Kidney epithelial cell (primary cell): ENCODE results near the gene CORO2B. TPM values are rescaled to one million over a fixed set of nuclear protein-coding genes. Genes with fewer than 3 reads are reported as not detected.
A peak's percentile ranks its signal among the peaks of the same experiment; 100 is the strongest.

Source experiments
- DNase-seq: peaks from one replicate; pipeline ENCODE4 v3.0.0-alpha.2; 2010; ENCODE audit warnings: low read depth
- H3K27me3 ChIP-seq: 2 replicates; pipeline ENCODE4 v1.6.0; 2011; ENCODE audit warnings: low read length; ENCODE audit not compliant: control insufficient read depth, insufficient read depth
- H3K36me3 ChIP-seq: 2 replicates; pipeline ENCODE4 v1.5.1; 2011; ENCODE audit warnings: low read length; ENCODE audit not compliant: control insufficient read depth, insufficient read depth
- H3K4me3 ChIP-seq: 2 replicates; pipeline ENCODE4 v1.5.1; 2011; ENCODE audit warnings: low read depth, mild to moderate bottlenecking, control low read depth, low read length
- CTCF ChIP-seq: IDR thresholded peaks from 2 replicates; pipeline ENCODE4 v1.5.1; 2011; ENCODE audit warnings: mild to moderate bottlenecking, moderate library complexity, low read length, control low read depth, inconsistent platforms; ENCODE audit not compliant: insufficient read depth, poor library complexity, severe bottlenecking
- total RNA-seq: library from RNA; depleted of rRNA; stranded (reverse); fragments of >200 nt; gene quantifications from 2 replicates; pipeline ENCODE4 v1.2.3, GENCODE V29; 2015

The CORO2B gene
- total RNA-seq, 1 donor from 2014 or later: 19.8 TPM

DNA sequence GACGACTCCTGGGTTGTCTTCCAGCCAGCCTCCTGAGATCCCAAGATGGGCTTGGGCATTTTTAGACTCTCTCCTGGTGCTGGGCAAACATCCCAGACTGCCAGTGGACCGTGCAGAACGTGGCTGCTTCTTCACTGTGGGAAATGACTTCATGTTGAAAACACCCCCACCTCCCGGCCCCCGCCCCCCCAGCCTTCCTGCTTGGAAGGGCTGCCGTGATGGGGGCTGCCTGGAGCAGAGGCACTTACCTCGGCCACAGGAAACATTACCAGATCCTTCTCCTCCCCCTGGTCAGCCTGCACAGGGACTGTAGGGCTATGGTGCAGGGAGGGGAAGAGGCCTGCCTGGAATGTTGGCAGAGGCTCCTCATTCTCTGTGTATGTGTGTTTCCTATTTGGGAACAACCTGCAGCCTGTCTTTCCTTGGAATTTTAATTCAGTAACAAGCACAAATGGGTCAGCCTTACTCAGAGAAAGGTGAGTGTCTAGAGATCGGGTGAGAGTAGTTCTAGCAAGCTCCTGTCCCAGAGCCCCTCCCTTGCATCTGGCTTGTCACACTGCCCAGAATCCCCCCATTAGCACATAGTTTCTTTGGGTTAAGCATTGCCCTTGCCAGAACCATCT, 151.1 kb downstream of the CORO2B start:
- Histone ChIP-seq H3K27me3 (no peaks in the 10 kb centered on the region), H3K36me3 (no peaks in the 10 kb centered on the region), H3K4me3 (no peak overlapping the region)
- no peak for TF ChIP-seq CTCF
- DNase-seq: peak; percentile 26

DNA sequence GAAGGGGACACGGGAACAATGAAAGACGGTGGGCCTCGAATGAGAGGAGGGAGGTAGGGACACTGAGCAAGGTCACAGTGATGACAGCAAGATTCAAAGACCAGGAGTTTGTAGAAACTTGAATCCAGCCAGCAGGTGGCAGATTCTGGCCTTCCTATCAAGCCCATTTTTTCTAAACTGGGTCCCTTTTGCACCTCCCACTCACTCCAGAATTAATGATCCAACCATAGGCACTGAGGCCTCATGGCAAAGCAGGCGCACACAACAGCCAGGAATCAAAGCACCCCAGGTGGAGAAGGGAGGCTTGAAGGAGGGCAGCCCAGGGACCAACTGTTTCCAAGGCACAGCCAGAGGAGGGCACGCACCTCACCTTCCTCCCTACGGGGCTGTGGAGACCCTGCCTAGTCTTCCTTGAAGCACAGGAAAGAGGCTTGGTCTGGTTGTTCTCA, 151.7 kb downstream of the CORO2B start:
- peak; percentile 32 for DNase-seq
- TF ChIP-seq CTCF: peak; percentile 50
- Histone ChIP-seq H3K36me3 (no peaks in the 10 kb centered on the region), H3K27me3 (no peaks in the 10 kb centered on the region), H3K4me3 (no peak overlapping the region)

DNA sequence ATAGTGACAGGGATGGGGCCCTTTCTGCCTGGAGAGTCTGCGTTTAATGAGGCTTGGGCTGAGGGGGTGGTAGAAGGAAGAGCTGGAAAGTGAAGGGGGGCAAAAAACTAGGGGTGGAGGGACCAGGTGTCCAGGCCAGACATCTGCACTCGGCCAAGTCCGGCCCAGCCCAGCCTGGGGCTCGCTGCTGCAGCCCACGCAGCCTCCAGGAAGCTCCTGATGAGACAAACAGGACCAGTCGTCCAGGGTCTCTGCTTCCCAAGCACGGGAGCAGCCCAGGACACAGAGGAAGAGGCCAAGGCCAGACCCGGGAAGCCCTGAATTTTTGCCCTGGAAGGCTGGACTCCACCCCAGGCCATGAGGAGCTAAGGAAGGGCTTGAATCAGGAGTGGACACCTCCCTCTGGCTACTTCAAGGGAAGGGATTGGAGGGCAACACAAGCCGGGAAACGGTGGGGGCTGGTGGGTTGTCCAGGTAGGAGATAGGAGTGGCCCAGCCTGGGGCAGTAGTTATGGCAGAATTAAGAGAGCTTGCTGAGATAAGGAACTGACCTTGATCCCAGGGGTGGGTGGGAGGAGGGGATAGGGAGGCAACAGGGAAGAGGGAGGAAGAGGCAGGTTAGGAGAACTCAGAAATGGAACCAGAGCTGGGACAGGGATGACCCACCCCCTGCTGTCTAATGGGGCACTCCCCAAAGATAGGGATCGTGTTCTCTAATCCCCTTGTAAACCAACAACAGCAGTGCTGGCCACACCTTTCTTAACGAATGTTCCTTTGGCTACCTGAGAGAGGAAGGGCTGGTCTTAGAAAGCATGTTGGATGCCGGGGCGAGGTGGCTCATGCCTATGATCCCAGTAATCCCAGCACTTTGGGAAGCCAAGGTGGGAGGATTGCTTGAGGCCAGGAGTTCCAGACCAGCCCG, 152.4 kb downstream of the CORO2B start:
- Histone ChIP-seq H3K27me3 (no peaks in the 10 kb centered on the region), H3K4me3 (no peak overlapping the region), H3K36me3 (no peaks in the 10 kb centered on the region)
- TF ChIP-seq CTCF: no peak
- DNase-seq: no peak

GRCh38 chr15:68732451-68732850, 153.7 kb downstream of the CORO2B start:
- no peak for DNase-seq
- no peaks in the 10 kb centered on the region for H3K27me3 ChIP-seq
- no peaks in the 10 kb centered on the region for H3K36me3 ChIP-seq
- H3K4me3 ChIP-seq: no peak overlapping the region
- TF ChIP-seq CTCF: no peak

- no peak for TF ChIP-seq CTCF
- no peak overlapping the region for H3K4me3 ChIP-seq
- H3K27me3 ChIP-seq: no peaks in the 10 kb centered on the region
- no peaks in the 10 kb centered on the region for H3K36me3 ChIP-seq
- DNase-seq: no peak
Measured at GRCh38 chr15:68733666-68734065, 154.9 kb downstream of the CORO2B start.

DNA sequence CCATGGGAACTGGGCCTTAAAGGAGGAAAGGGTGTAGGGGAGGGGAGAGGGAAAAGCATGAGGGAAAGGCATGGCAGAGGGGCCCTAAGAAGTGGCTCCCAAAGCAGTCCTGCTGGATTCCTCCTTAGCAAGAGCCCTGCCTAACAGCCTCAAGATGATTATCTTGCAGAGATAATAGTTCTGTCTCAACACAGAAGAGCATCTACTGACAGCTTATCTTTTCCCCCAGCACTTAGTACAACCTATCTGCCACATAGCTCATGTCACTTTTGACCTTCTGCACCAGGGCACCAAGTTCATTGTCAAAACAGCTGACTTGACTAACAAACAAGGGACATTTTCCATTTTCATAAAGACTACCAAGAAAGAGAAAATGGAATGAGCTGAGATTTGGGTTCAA, 155.6 kb downstream of the CORO2B start:
- no peak for DNase-seq
- Histone ChIP-seq H3K36me3 (no peaks in the 10 kb centered on the region), H3K4me3 (no peak overlapping the region), H3K27me3 (no peaks in the 10 kb centered on the region)
- TF ChIP-seq CTCF: no peak
